Measurements from ENCODE around the gene PDXDC1.
"Not testable (repeated sequence)": the region's sequence is repeated elsewhere in the genome, so short reads cannot be mapped to it uniquely, and the experiment has no call there.

The PDXDC1 gene

GRCh38 chr16:15163055-15163454 lies 188.2 kb downstream of the PDXDC1 start:
- H3K9me3 ChIP-seq (ENCODE audit: control insufficient read depth in 2 of 2, low read length in 2 of 2); H3K27me3 ChIP-seq (ENCODE audit: control insufficient read depth in 2 of 2, insufficient read depth in 2 of 2, low read length in 2 of 2); H3K9ac ChIP-seq (ENCODE audit: low read depth in 1 of 2, low read length in 2 of 2); H3K27ac ChIP-seq (ENCODE audit: low read depth in 2 of 2, low read length in 2 of 2); H3K4me3 ChIP-seq (ENCODE audit: low read length in 2 of 2); H3K4me1 ChIP-seq (ENCODE audit: control insufficient read depth in 2 of 2, insufficient read depth in 2 of 2, low read length in 2 of 2); H3K36me3 ChIP-seq (ENCODE audit: control insufficient read depth in 2 of 2, insufficient read depth in 2 of 2, low read length in 2 of 2): not testable (repeated sequence)

- not testable (repeated sequence) for H3K27me3 ChIP-seq (ENCODE audit: control insufficient read depth in 2 of 2, insufficient read depth in 2 of 2, low read length in 2 of 2); H3K9ac ChIP-seq (ENCODE audit: low read depth in 1 of 2, low read length in 2 of 2); H3K4me3 ChIP-seq (ENCODE audit: low read length in 2 of 2); H3K4me1 ChIP-seq (ENCODE audit: control insufficient read depth in 2 of 2, insufficient read depth in 2 of 2, low read length in 2 of 2); H3K9me3 ChIP-seq (ENCODE audit: control insufficient read depth in 2 of 2, low read length in 2 of 2); H3K27ac ChIP-seq (ENCODE audit: low read depth in 2 of 2, low read length in 2 of 2); H3K36me3 ChIP-seq (ENCODE audit: control insufficient read depth in 2 of 2, insufficient read depth in 2 of 2, low read length in 2 of 2)
Measured at GRCh38 chr16:15166177-15166576, 191.4 kb downstream of the PDXDC1 start.

GRCh38 chr16:15168303-15168702 lies 193.5 kb downstream of the PDXDC1 start:
- H3K9ac ChIP-seq (ENCODE audit: low read depth in 1 of 2, low read length in 2 of 2); H3K27ac ChIP-seq (ENCODE audit: low read depth in 2 of 2, low read length in 2 of 2); H3K9me3 ChIP-seq (ENCODE audit: control insufficient read depth in 2 of 2, low read length in 2 of 2); H3K27me3 ChIP-seq (ENCODE audit: control insufficient read depth in 2 of 2, insufficient read depth in 2 of 2, low read length in 2 of 2); H3K4me1 ChIP-seq (ENCODE audit: control insufficient read depth in 2 of 2, insufficient read depth in 2 of 2, low read length in 2 of 2); H3K36me3 ChIP-seq (ENCODE audit: control insufficient read depth in 2 of 2, insufficient read depth in 2 of 2, low read length in 2 of 2); H3K4me3 ChIP-seq (ENCODE audit: low read length in 2 of 2): not testable (repeated sequence)

- not testable (repeated sequence) for H3K4me1 ChIP-seq (ENCODE audit: control insufficient read depth in 2 of 2, insufficient read depth in 2 of 2, low read length in 2 of 2); H3K27ac ChIP-seq (ENCODE audit: low read depth in 2 of 2, low read length in 2 of 2); H3K9me3 ChIP-seq (ENCODE audit: control insufficient read depth in 2 of 2, low read length in 2 of 2); H3K4me3 ChIP-seq (ENCODE audit: low read length in 2 of 2); H3K27me3 ChIP-seq (ENCODE audit: control insufficient read depth in 2 of 2, insufficient read depth in 2 of 2, low read length in 2 of 2); H3K9ac ChIP-seq (ENCODE audit: low read depth in 1 of 2, low read length in 2 of 2); H3K36me3 ChIP-seq (ENCODE audit: control insufficient read depth in 2 of 2, insufficient read depth in 2 of 2, low read length in 2 of 2)
Measured at GRCh38 chr16:15168953-15169652, 194.3 kb downstream of the PDXDC1 start.

GRCh38 chr16:15179909-15180308 lies 205.1 kb downstream of the PDXDC1 start:
- not testable (repeated sequence) for H3K9me3 ChIP-seq (ENCODE audit: control insufficient read depth in 2 of 2, low read length in 2 of 2); H3K27ac ChIP-seq (ENCODE audit: low read depth in 2 of 2, low read length in 2 of 2); H3K9ac ChIP-seq (ENCODE audit: low read depth in 1 of 2, low read length in 2 of 2); H3K36me3 ChIP-seq (ENCODE audit: control insufficient read depth in 2 of 2, insufficient read depth in 2 of 2, low read length in 2 of 2); H3K4me3 ChIP-seq (ENCODE audit: low read length in 2 of 2); H3K27me3 ChIP-seq (ENCODE audit: control insufficient read depth in 2 of 2, insufficient read depth in 2 of 2, low read length in 2 of 2); H3K4me1 ChIP-seq (ENCODE audit: control insufficient read depth in 2 of 2, insufficient read depth in 2 of 2, low read length in 2 of 2)

GRCh38 chr16:15180946-15181345 lies 206.1 kb downstream of the PDXDC1 start:
- not testable (repeated sequence) for H3K27ac ChIP-seq (ENCODE audit: low read depth in 2 of 2, low read length in 2 of 2); H3K27me3 ChIP-seq (ENCODE audit: control insufficient read depth in 2 of 2, insufficient read depth in 2 of 2, low read length in 2 of 2); H3K4me3 ChIP-seq (ENCODE audit: low read length in 2 of 2); H3K36me3 ChIP-seq (ENCODE audit: control insufficient read depth in 2 of 2, insufficient read depth in 2 of 2, low read length in 2 of 2); H3K9me3 ChIP-seq (ENCODE audit: control insufficient read depth in 2 of 2, low read length in 2 of 2); H3K4me1 ChIP-seq (ENCODE audit: control insufficient read depth in 2 of 2, insufficient read depth in 2 of 2, low read length in 2 of 2); H3K9ac ChIP-seq (ENCODE audit: low read depth in 1 of 2, low read length in 2 of 2)

GRCh38 chr16:15184000-15184399 lies 209.2 kb downstream of the PDXDC1 start:
- H3K4me3 ChIP-seq (ENCODE audit: low read length in 2 of 2); H3K27ac ChIP-seq (ENCODE audit: low read depth in 2 of 2, low read length in 2 of 2); H3K27me3 ChIP-seq (ENCODE audit: control insufficient read depth in 2 of 2, insufficient read depth in 2 of 2, low read length in 2 of 2); H3K9ac ChIP-seq (ENCODE audit: low read depth in 1 of 2, low read length in 2 of 2); H3K36me3 ChIP-seq (ENCODE audit: control insufficient read depth in 2 of 2, insufficient read depth in 2 of 2, low read length in 2 of 2); H3K4me1 ChIP-seq (ENCODE audit: control insufficient read depth in 2 of 2, insufficient read depth in 2 of 2, low read length in 2 of 2); H3K9me3 ChIP-seq (ENCODE audit: control insufficient read depth in 2 of 2, low read length in 2 of 2): not testable (repeated sequence)
